ENCODE data around the gene EHD4.

The EHD4 gene

GRCh38 chr15:41905036-41905793, 67.1 kb downstream of the EHD4 start:
- peak; percentile 24 for DNase-seq (ENCODE audit: low read depth)
- no peak overlapping the region for H3K4me3 ChIP-seq (ENCODE audit: low read depth, low read length)
- no peak for TF ChIP-seq CTCF (conservative IDR thresholded peaks at IDR 0.05; ENCODE audit: low read depth, low read length)

- TF ChIP-seq CTCF (conservative IDR thresholded peaks at IDR 0.05; ENCODE audit: low read depth, low read length), result peak; percentile 95
- peak; percentile 81 for DNase-seq (ENCODE audit: low read depth)
- H3K4me3 ChIP-seq (ENCODE audit: low read depth, low read length), result no peak overlapping the region
These were observed 67.8 kb downstream of the EHD4 start for GRCh38 chr15:41904541-41905005.

GRCh38 chr15:41903782-41904181, 68.6 kb downstream of the EHD4 start:
- no peak overlapping the region for H3K4me3 ChIP-seq (ENCODE audit: low read depth, low read length)
- no peak for TF ChIP-seq CTCF (conservative IDR thresholded peaks at IDR 0.05; ENCODE audit: low read depth, low read length)
- DNase-seq (ENCODE audit: low read depth), result no peak

GRCh38 chr15:41901431-41901830, 70.9 kb downstream of the EHD4 start:
- no peak overlapping the region for H3K4me3 ChIP-seq (ENCODE audit: low read depth, low read length)
- no peak for DNase-seq (ENCODE audit: low read depth)
- no peak for TF ChIP-seq CTCF (conservative IDR thresholded peaks at IDR 0.05; ENCODE audit: low read depth, low read length)

- TF ChIP-seq CTCF (conservative IDR thresholded peaks at IDR 0.05; ENCODE audit: low read depth, low read length), result no peak
These were observed 71.6 kb downstream of the EHD4 start for GRCh38 chr15:41900526-41901380.

GRCh38 chr15:41899854-41900442, 72.4 kb downstream of the EHD4 start:
- no peak overlapping the region for H3K4me3 ChIP-seq (ENCODE audit: low read depth, low read length)
- no peak for DNase-seq (ENCODE audit: low read depth)
- no peak for TF ChIP-seq CTCF (conservative IDR thresholded peaks at IDR 0.05; ENCODE audit: low read depth, low read length)

More at GRCh38 chr15:41900526-41901380, 71.6 kb downstream of the EHD4 start:
- DNase-seq (ENCODE audit: low read depth), result peak; percentile 20
- no peak overlapping the region for H3K4me3 ChIP-seq (ENCODE audit: low read depth, low read length)
